ENCODE measurements around the gene SV2A.

The SV2A gene

DNA sequence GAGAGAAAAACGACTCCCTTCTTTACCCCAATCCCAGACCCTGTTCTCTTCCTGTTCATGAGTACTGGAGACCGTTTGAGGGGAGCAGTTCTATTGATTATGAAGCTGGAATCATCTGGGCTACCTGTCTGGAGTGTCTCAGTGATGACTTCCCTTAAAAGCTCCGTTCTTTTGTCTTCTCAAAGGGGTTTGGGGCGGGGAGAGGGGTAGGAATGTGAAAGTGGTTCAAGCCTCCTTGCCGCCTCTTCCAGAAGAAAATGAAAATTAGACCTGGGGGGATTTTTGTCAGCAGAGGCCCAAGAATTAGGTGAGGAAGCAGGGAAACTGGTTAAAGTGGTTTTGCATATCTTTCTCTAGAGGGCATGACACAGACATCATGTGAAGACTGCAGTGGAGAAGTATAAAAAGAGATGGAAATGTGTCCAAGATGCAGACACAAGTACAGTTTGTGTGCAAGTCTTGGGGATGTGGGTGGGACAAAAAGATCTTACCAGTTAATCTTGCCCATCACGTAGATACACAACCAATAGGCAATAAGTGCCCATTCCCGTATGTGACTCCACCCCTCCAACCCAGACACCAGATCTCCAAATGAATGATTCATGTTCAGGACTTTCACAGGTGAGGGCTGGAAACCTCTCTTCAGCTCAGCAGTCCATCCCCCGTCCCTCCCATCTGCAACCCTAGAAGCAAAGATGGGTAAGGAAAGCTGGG is 19.5 kb upstream of the SV2A start:
- peak overlapping the region; percentile 55 to 65 for H3K4me3 Mint-ChIP-seq
- no peaks in the 10 kb centered on the region for H3K27me3 Mint-ChIP-seq
- no peak for DNase-seq
- peak overlapping the region in 1 of 2 donors; percentile 85 for H3K27ac Mint-ChIP-seq
- ATAC-seq = peak; percentile 31
- H3K4me1 Mint-ChIP-seq = peaks cover 35% of the 10 kb centered on the region
- no peaks in the 10 kb centered on the region for H3K9me3 Mint-ChIP-seq

GRCh38 chr1:149936170-149936991 is 18.7 kb upstream of the SV2A start, which contains the start of gene MTMR11:
Gene MTMR11, minus strand, starts transcription at chr1:149936879. Its CDS starts 232 bp downstream, at chr1:149936647.
- Mint-ChIP-seq H3K4me1 (peaks cover 40% of the 10 kb centered on the region), H3K4me3 (peak within 1 kb of the TSS; percentile 55 to 65), H3K9me3 (no peaks in the 10 kb centered on the region), H3K27me3 (no peaks in the 10 kb centered on the region), H3K27ac (peak within 1 kb of the TSS in 1 of 2 donors; percentile 85)
- no peak for ATAC-seq
- DNase-seq = no peak

GRCh38 chr1:149934356-149934755 is 16.7 kb upstream of the SV2A start:
- DNase-seq (no peak), ATAC-seq (no peak)
- Mint-ChIP-seq H3K4me1 (peaks cover 46% of the 10 kb centered on the region), H3K4me3 (no peak overlapping the region), H3K27me3 (no peaks in the 10 kb centered on the region), H3K27ac (peak overlapping the region in 1 of 2 donors; percentile 12), H3K9me3 (no peaks in the 10 kb centered on the region)

GRCh38 chr1:149933208-149933607 is 15.6 kb upstream of the SV2A start:
- DNase-seq (no peak), ATAC-seq (no peak)
- H3K9me3 Mint-ChIP-seq = no peaks in the 10 kb centered on the region
- peak overlapping the region in 1 of 2 donors; percentile 55 for H3K27ac Mint-ChIP-seq
- no peaks in the 10 kb centered on the region for H3K27me3 Mint-ChIP-seq
- no peak overlapping the region for H3K4me3 Mint-ChIP-seq
- peaks cover 40% of the 10 kb centered on the region for H3K4me1 Mint-ChIP-seq

DNA sequence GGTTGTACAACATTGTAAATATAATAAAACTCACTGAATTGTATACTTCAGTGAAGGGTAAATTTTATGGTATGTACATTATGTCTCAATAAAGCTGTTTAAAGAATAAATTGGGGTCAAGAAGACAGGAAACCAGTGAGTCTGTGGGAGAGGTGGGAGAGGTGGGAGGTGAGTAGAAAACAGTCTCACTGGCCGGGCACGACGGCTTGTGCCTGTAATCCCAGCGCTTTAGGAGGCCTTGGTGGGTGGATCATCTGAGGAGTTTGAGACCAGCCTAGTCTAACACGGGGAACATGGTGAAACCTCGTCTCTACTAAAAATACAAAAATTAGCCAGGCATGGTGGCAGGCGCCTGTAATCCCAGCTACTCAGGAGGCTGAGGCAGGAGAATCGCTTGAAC is 14.8 kb upstream of the SV2A start:
- DNase-seq (no peak), ATAC-seq (no peak)
- Mint-ChIP-seq H3K27me3 (no peaks in the 10 kb centered on the region), H3K9me3 (no peaks in the 10 kb centered on the region), H3K4me3 (no peak overlapping the region), H3K4me1 (peaks cover 34% of the 10 kb centered on the region), H3K27ac (no peak overlapping the region)

GRCh38 chr1:149931212-149931790 is 13.7 kb upstream of the SV2A start:
- DNase-seq (no peak), ATAC-seq (no peak)
- H3K27ac Mint-ChIP-seq = peak overlapping the region in 1 of 2 donors; percentile 0
- H3K4me1 Mint-ChIP-seq = peaks cover 25% of the 10 kb centered on the region
- no peaks in the 10 kb centered on the region for H3K9me3 Mint-ChIP-seq
- H3K27me3 Mint-ChIP-seq = no peaks in the 10 kb centered on the region
- H3K4me3 Mint-ChIP-seq = peak overlapping the region in 1 of 2 donors; percentile 39

- no peak for DNase-seq
- H3K4me1 Mint-ChIP-seq = peaks cover 39% of the 10 kb centered on the region
- H3K4me3 Mint-ChIP-seq = no peak overlapping the region
- H3K9me3 Mint-ChIP-seq = no peaks in the 10 kb centered on the region
- H3K27me3 Mint-ChIP-seq = no peaks in the 10 kb centered on the region
- ATAC-seq = no peak
- H3K27ac Mint-ChIP-seq = no peak overlapping the region
Observed at GRCh38 chr1:149929856-149930255, 12.2 kb upstream of the SV2A start.

DNA sequence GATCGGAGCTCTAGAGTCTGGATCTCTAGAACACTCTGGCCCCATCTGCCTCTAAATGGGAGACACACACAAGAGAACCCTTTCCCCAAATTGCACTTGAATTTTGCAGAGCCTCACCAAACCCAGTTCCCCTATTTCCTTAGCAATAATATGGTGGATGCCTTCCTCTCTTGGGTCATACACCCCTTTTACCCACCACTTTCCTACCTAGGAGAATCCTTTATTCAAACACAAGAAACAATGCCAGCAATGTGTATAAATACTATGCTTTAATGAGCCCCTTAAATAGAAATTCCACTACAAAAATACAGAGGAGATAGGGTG is 10.7 kb upstream of the SV2A start:
- ATAC-seq = no peak
- H3K4me1 Mint-ChIP-seq = peaks cover 44% of the 10 kb centered on the region
- H3K27me3 Mint-ChIP-seq = no peaks in the 10 kb centered on the region
- H3K27ac Mint-ChIP-seq = peak overlapping the region; percentile 96 to 97
- peak overlapping the region; percentile 94 to 99 for H3K4me3 Mint-ChIP-seq
- no peaks in the 10 kb centered on the region for H3K9me3 Mint-ChIP-seq
- DNase-seq = no peak

DNA sequence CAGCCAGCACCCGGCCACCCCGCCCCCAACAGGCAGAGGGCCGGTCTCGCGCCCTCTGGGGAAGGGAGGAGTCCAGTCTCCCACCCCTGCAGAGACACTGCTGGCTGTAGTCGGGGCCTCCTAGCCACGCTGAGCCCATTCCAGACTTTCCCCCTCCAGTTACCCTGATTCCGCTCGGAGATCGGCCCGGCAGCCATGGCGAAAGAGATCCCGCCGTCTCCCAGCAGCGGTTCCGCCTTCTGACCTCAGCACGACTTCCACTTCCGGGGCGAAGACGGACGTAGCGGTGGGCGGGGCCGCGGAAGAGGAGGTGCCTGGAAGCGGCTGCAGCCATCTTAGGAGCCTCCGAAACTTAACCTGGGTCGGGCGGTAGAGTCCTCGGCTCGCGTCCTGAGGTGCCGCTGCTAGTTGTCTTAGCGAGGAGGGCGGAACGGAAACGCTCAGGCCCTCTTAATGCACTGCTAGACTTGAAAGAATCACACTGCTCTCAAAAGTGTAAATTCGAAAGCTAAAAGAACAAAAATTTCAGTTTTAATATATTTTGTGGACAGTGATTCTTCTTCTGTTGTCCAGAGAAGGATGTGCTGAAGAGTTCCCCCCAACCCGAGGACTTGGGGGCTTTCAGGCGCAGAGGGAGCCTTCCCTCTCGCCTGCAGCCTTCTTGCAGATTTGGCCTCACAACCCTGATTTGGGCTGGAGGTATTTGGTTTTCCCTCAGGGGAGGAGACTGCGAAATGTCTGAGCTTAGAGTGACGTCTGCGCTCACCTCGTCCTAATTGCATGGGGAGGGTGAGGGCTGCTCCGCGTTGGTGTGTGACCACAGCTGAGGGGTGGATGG is 10.1 kb upstream of the SV2A start, which contains the start of gene SF3B4:
TSS of gene SF3B4 (minus strand) at position 241 of the 838 bp plus-strand sequence. CDS start at position 197, 44 bp downstream.
- Mint-ChIP-seq H3K4me3 (peak within 1 kb of the TSS; percentile 94 to 99), H3K4me1 (peaks cover 44% of the 10 kb centered on the region), H3K27ac (peak within 1 kb of the TSS; percentile 96 to 97), H3K27me3 (no peaks in the 10 kb centered on the region), H3K9me3 (no peaks in the 10 kb centered on the region)
- ATAC-seq (peak; percentile 97), DNase-seq (peak; percentile 90 to 95)

DNA sequence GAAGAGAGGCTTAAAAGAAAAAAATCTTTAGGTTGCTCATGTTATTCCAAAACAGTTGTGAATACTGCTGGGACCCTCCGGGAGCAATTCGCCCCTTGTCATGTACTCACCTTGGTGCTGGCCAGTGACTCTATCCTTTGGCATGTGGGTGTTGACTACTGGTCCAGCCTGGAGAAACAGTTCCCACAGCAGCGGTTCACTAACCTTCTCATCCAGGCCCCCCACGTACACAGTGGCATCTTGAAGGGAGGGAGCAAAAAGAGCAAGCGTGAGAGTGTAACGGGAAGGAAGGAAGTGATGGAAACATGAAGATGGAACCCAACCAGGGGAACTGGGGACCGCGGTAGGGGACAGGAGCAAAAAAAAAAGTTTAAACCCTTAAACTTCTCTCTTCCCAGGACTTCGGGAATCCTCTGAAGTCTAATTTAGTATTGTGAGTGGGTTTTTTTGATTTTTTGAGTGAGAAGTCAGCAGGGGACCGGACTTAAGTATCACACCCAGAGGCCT is 9.5 kb upstream of the SV2A start:
- H3K27me3 Mint-ChIP-seq = no peaks in the 10 kb centered on the region
- DNase-seq = no peak
- peak overlapping the region; percentile 96 to 97 for H3K27ac Mint-ChIP-seq
- ATAC-seq = no peak
- peak overlapping the region; percentile 94 to 99 for H3K4me3 Mint-ChIP-seq
- no peaks in the 10 kb centered on the region for H3K9me3 Mint-ChIP-seq
- H3K4me1 Mint-ChIP-seq = peaks cover 44% of the 10 kb centered on the region

DNA sequence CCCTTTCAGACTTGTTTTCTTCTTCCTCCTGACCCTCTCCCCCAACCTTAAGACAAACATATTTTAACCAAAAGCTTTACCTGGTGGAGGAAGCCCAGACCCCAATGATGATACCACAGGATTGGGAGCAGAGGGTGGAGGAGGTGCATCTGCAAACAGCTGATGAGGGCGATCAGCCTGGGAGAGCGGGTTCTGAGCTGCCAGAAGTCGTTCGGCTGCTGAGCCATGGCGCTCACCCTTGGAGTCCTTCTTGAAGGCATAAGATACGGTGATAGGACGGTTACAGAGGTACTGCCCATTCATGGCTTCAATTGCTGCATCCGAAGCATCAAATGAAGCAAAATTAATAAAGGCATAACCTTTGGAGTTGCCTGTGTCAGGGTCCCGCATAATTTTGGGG is 8.7 kb upstream of the SV2A start:
- Mint-ChIP-seq H3K27ac (no peak overlapping the region), H3K4me1 (peaks cover 38% of the 10 kb centered on the region), H3K9me3 (no peaks in the 10 kb centered on the region), H3K27me3 (no peaks in the 10 kb centered on the region), H3K4me3 (peak overlapping the region; percentile 51 to 59)
- DNase-seq (no peak), ATAC-seq (no peak)

DNA sequence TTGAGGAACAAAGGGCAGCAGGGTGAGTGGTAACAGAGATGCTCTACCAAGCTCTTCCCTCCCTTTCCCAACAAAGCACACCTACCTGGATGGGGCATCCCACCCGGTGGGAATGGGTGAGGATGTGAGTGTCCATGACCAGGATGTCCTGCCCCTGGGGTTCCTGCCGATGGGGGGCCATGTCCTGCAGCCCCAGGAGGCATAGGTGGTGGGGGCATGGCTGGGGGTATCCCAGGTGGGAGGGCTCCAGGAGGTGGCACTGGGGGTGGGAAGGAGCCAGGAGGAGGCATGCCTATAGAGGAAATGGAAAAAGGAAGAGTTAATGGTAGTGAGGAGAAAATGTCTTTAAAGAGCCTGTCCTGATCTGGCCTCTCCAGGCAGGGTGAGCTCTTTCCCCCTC is 8.1 kb upstream of the SV2A start:
- H3K27ac Mint-ChIP-seq = peak overlapping the region in 1 of 2 donors; percentile 27
- DNase-seq (no peak), ATAC-seq (no peak)
- peaks cover 32% of the 10 kb centered on the region for H3K4me1 Mint-ChIP-seq
- H3K9me3 Mint-ChIP-seq = no peaks in the 10 kb centered on the region
- no peaks in the 10 kb centered on the region for H3K27me3 Mint-ChIP-seq
- H3K4me3 Mint-ChIP-seq = peak overlapping the region; percentile 51 to 59

DNA sequence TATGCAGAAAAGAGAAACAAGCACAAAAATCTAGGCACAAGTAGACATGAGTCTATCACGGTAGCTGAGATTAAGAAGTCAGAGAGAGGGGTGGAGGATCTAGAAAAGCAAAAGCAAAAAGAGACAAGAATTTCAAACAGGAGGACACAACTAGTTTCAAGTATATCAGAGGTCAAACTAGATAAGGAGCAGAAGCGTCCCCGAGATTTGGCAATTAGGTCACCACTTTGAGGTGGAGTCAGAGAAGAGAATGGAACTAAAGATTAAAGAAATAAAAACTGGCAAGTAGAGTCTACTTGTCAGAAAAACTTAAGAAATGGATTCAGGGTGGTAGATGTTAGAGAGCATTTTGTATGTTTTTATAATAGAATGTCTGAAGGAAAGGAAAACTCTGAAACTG is 7.7 kb upstream of the SV2A start:
- Mint-ChIP-seq H3K27me3 (no peaks in the 10 kb centered on the region), H3K4me3 (peak overlapping the region; percentile 51 to 59), H3K27ac (no peak overlapping the region), H3K9me3 (no peaks in the 10 kb centered on the region), H3K4me1 (peaks cover 29% of the 10 kb centered on the region)
- DNase-seq = no peak
- ATAC-seq = no peak

DNA sequence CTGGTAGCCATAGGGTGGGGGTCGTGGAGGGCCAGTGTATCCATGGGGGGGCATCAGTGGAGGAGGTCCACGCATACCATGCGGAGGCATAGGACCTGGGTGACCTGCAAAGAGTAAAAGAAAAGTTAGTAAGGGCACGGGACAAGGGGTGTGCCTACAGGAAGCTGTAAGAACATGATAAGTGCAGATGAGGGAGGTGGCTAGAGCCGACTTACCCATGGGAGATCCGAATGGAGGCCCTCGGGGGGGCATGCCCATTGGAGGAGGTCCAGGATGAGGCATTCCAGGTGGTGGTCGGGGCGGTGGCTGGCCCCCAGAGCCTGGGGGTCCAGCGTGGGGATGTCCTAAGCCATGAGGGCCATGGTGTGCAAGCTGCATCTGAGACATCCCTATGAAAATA is 6.0 kb upstream of the SV2A start:
- ATAC-seq (no peak), DNase-seq (no peak)
- Mint-ChIP-seq H3K4me3 (no peak overlapping the region), H3K4me1 (peaks cover 28% of the 10 kb centered on the region), H3K9me3 (no peaks in the 10 kb centered on the region), H3K27me3 (no peaks in the 10 kb centered on the region), H3K27ac (no peak overlapping the region)

- no peaks in the 10 kb centered on the region for H3K9me3 Mint-ChIP-seq
- no peaks in the 10 kb centered on the region for H3K27me3 Mint-ChIP-seq
- H3K4me3 Mint-ChIP-seq = peak overlapping the region; percentile 86 to 90
- peaks cover 47% of the 10 kb centered on the region for H3K4me1 Mint-ChIP-seq
- peak overlapping the region; percentile 75 to 91 for H3K27ac Mint-ChIP-seq
- ATAC-seq = peak; percentile 12
- no peak for DNase-seq
Observed at GRCh38 chr1:149916898-149917252, 769 bp downstream of the SV2A start.

Data from stimulated activated naive CD8-positive, alpha-beta T cell treated with anti-CD3 and anti-CD28 coated beads, Interleukin-15, amount 100 ng/mL, for 72 hours (primary cell).